Neural cell (in vitro differentiated cells): ENCODE measurements around the gene FKBP14.

Experiments
- CTCF ChIP-seq: fragments of 450-650 bp; IDR thresholded peaks from 2 replicates; pipeline ENCODE4 v1.5.1; 2014; ENCODE audit warnings: antibody characterized with exemption, mild to moderate bottlenecking, moderate library complexity; ENCODE audit not compliant: poor library complexity, severe bottlenecking
- EZH2 ChIP-seq: fragments of 200-600, 300-800 bp; shearing (Covaris generic), sonication (generic); IDR thresholded peaks from 2 replicates; pipeline ENCODE4 v1.6.1; 2014; ENCODE audit warnings: antibody characterized with exemption, low read length, borderline replicate concordance, mild to moderate bottlenecking; ENCODE audit not compliant: insufficient read depth, poor library complexity, severe bottlenecking
- MXI1 ChIP-seq: fragments of 450-650 bp; conservative IDR thresholded peaks from 2 replicates; pipeline ENCODE4 v1.6.1; 2014; ENCODE audit warnings: antibody characterized with exemption, mild to moderate bottlenecking; ENCODE audit not compliant: poor library complexity, severe bottlenecking
- POLR2AphosphoS5 ChIP-seq: IDR thresholded peaks from 2 replicates; pipeline ENCODE4 v1.6.1; 2012
- RAD21 ChIP-seq: fragments of 450-650 bp; conservative IDR thresholded peaks from 2 replicates; pipeline ENCODE4 v1.6.1; 2014; ENCODE audit warnings: antibody characterized with exemption, mild to moderate bottlenecking, moderate library complexity
- REST ChIP-seq: IDR thresholded peaks from 2 replicates; pipeline ENCODE4 v1.6.1; 2012; ENCODE audit warnings: borderline replicate concordance
- TAF1 ChIP-seq: IDR thresholded peaks from 2 replicates; pipeline ENCODE4 v1.6.1; 2012; ENCODE audit warnings: low read depth

DNA sequence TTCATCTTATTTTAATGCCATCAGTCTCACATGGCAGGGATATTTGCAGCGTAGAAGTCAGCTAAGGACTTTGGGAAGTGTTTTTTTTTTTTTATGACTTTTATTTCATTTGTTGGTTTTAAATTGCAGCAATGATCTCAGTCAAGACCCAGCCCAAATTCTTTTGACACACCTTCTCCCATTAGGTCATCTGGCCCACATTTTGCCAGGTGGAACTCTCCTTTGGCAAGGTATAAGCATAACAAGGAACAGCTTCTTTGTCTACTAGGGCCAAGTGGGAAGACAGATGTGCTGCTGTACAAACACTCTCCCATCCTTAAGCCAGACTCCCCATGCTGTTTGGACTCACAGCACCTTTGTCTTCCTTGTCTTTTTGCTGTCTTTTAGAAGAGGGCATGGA is 43.5 kb upstream of the FKBP14 start:
- TF ChIP-seq EZH2 (no peak), POLR2AphosphoS5 (no peak), MXI1 (no peak), CTCF (no peak), REST (no peak), TAF1 (no peak), RAD21 (no peak)
